Stimulated activated naive CD8-positive, alpha-beta T cell treated with anti-CD3 and anti-CD28 coated beads, Interleukin-15, Interleukin-2, amounts not matched to agents 100 U/mL and 50 U/mL, for 24 hours (primary cell): ENCODE results near the gene NR1I2.

ENCODE experiments used
- ATAC-seq: fragments of 150-1000 bp; cut with Tn5 transposase; one replicate; pipeline ENCODE4 v1.10.0; 2021
- DNase-seq: peaks from one replicate; pipeline ENCODE4 v3.0.0; 2021

The NR1I2 gene

DNA sequence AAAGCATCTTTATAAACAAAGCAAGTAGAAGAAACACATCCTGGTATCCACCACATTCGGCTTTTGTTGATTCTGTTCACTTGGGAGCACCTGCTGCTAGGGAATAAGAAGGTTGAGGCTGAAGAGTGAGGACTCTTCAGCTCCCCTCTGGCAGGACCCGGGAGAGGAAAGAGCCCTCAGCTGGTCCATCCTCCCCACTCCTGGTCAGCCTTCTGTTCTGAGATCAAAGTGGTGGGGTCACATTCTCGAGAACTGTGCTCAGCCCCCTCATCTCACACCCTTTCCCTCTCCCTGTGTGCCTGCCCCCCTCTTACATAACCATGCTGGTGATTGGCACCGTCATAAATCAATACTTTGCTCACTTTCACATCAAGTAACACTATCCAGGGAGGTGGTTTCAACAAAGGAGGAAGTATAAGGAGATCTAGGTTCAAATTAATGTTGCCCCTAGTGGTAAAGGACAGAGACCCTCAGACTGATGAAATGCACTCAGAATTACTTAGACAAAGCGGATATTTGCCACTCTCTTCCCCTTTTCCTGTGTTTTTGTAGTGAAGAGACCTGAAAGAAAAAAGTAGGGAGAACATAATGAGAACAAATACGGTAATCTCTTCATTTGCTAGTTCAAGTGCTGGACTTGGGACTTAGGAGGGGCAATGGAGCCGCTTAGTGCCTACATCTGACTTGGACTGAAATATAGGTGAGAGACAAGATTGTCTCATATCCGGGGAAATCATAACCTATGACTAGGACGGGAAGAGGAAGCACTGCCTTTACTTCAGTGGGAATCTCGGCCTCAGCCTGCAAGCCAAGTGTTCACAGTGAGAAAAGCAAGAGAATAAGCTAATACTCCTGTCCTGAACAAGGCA is at the start of gene NR1I2:
NR1I2 (plus strand) TSS at position 772 of the 869 bp plus-strand sequence.
- ATAC-seq (no peak), DNase-seq (no peak)

DNA sequence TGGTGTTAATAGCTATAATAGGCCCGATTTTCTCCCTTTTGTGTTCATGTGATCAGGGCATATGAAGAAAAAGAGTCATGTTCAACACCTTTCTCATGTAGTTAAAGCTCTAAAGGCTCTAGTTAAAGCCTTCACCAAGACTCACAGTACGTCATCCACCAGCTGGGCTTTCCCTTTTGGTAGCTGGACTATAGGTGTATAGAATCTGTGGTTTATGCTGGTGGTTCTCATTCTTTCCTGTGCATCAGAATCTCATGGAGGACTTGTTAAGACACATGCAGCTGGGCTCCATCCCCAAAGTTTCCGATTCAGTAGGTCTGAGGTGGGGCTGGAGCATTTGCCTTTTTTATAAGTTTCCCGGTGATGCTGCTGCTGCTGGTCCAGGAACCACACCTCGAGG is 48.1 kb upstream of the NR1I2 start:
- ATAC-seq, result no peak
- no peak for DNase-seq

- DNase-seq (no peak), ATAC-seq (no peak)
Measured at GRCh38 chr3:119738741-119739140, 43.2 kb upstream of the NR1I2 start.

DNA sequence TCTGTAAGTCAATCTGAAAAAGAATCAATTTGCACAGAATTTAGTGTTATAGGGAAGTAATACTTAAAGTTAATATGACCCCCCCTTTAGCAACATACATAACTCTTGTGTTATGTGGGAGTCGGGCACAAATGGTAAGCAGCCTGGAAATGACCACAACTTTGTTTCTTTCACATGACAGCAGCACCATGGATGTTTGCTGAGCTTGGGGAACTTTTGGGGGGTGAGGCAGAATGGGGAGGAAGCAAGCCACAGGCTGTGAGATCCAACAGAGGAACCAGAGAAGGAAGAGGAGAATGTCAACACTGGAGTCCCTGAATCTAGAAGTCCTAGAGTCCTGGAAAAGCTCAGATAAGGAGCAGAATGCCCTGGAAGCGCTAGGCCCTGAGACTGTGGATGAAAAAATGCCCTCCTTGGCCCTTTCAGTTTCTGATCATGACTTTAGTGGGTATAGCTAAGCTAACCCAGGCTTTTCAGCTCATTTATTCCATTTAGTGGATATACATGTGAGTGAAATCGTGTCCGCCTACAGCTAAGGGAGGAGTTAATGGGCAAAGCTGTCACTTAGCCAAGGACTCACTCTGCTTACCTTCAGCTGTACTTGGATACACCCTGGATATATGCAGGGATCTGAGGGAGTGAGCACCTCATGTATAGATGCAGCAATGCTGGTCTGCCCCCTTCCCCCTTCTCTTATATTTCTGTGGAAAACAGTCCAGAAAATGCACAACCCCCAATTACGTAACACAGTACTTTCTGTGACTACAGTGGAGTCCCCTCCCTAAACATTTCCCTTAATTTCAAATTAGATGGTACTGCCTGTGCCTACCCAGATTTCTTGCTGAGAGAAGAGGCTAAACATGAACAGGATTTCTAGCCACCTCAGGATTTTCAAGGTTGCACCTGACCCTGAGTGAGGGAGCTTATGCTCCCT is 40.0 kb upstream of the NR1I2 start:
- peak; percentile 49 for ATAC-seq
- DNase-seq, result no peak

- ATAC-seq, result no peak
Measured at GRCh38 chr3:119743921-119744320, 38.0 kb upstream of the NR1I2 start.

DNA sequence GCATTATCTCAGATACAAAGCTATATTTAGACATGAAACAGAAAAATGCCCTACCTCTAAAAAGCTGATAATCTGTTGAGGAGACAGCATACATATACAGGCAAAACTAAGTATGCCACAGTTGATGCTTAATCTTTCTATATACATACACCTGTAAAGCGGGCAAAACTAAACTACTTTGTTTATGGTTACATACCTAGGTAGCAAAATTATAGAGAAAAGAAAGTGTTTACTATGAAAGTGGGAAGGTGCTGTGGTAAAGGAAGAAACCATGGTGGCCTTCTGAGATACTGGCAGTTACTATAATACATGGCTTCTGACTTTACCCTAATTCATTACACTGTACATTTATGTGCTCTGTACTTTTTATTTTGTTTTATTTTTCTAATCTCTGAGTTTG is 36.0 kb upstream of the NR1I2 start:
- ATAC-seq (no peak), DNase-seq (no peak)

More at GRCh38 chr3:119743921-119744320, 38.0 kb upstream of the NR1I2 start:
- no peak for DNase-seq

DNA sequence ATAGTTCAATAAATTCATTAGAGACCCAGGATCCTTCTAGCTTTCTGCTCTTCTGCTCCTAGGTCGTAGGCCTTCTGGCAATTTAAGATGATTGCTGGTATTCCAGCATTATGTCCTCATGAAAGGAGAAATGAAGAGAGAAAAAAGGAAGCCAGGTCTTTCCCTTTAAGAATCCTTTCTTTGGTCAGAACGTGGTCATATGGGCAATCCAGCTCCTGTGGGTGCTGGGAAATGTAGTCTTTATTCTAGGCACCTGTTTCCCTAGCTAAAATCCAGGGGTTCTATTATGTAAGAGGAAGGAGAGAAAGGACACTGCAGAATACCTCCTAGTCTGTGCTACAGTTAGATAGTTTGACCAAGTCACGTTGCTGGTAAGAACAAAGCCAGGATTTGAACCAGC is 35.5 kb upstream of the NR1I2 start:
- DNase-seq, result no peak
- ATAC-seq, result no peak

DNA sequence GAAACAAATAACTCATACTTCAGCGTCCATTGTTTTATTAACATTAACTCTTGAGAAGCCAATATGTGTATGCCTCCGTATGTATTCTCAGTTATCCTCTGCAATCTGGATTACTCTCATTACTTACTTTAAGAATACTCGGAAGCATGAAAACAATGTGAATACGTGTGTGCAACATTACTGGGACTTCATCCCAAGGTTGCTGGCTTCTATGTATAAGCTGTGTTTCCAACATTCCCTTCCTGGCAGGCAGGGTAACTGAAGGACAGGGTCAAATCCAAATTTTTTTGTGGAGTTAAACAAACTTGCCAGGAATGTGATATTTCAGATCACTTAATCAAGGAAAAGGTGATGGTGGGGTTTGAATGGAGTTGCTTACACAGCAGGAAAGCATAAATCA is 34.5 kb upstream of the NR1I2 start:
- DNase-seq (no peak), ATAC-seq (no peak)

DNA sequence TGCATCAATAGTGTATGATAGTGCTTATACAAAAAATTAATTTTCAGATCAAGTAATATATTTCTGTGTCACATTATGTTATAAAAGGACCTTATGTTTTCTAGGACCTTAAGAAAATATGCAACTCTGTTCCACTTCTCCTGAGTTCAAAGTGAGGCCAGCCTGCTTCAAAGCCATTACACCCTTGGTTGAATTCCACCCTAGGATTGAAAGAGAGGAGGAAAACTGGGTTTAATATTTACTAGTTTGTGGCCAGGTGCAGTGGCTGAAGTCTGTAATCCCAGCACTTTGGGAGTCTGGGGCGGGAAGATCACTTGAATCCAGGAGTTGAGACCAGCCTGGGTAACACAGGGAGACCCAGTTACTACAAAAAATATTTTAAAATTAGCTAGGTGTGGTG is 32.9 kb upstream of the NR1I2 start:
- no peak for ATAC-seq
- no peak for DNase-seq

GRCh38 chr3:119751423-119751822 is 30.5 kb upstream of the NR1I2 start:
- ATAC-seq (no peak), DNase-seq (no peak)

DNA sequence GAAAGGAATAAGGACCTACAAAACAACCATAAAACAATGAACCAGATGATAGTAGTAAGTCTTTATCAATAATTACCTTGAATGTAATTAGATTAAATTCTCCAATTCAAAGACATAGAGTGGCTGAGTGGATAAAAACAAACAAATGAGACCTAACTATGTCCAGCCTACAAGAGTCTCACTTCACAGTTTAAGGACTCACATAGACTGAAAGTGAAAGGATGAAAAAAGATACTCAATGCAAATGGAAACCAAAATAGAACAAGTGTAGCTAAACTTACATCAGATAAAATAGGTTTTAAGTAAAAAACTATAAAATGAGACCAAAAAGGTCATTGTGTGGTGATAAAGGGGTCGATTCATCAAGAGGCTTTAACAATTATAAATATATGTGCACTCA is 21.9 kb upstream of the NR1I2 start:
- ATAC-seq, result no peak
- DNase-seq, result no peak

DNA sequence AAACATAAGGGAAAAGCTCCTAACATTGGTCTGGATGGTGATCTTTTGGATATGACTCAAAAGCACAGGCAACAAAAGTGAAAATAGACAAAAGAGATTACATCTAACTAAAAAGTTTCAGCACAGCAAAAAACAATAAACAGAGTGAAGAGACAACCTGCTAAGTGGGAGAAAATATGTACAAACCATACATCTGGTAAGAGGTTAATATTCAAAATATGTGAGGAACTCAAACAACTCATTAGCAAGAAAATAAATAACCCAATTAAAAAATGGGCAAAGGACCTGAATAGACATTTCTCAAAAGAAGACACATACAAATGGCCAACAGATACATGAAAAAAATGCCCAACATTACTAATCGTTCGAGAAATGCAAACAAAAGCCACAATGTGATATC is 19.0 kb upstream of the NR1I2 start:
- DNase-seq (no peak), ATAC-seq (no peak)

DNA sequence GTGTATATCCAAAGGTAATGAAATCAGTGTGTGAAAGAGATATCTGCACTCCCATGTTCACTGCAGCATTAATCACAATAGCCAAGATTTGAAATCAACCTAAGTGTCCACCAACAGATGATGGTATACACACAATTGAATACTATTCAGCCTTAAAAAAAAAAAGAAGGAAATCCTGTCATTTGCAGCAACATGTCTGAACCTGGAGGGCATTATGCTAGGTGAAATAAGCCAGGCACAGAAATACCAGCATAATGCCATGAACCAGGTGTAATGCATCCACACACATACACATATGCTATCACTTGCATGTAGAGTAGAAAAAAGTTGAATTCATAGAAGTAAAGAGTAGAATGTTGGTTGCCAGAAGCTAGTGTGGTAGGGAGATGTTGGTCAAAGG is 18.4 kb upstream of the NR1I2 start:
- no peak for DNase-seq
- no peak for ATAC-seq

GRCh38 chr3:119765239-119765638 is 16.7 kb upstream of the NR1I2 start:
- DNase-seq (no peak), ATAC-seq (no peak)

DNA sequence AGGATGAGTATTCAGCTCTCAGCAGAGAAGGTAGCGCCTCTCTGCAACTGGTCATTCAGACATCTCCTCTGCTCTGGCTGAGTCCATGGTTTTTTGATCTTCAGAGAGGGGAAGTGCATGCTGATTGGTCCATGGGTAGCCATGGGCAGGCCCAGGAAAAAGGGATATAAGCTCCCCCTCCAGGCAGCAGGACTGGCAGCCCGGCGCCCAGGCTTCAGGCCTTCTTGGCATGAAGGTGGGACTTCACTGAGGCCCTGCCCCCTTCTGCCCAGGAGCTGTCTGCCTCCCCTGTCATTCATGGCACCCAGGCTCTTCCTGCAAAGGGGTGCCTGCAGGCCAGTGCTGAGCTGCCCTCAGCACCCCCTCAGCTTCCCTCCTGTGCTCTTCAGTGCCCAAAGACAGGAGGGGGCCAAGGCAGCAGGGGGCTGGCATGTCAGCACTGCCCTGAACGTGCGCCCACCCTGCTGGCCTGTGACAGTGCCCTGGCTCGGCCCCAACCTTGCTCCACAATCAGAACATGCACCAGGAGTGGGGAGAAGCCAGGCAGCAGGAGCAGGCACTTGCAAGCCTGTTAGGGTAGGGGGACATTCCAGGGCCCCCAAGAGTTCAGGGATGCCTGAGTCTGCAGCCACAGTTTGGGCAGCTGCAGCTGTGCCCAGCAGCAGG is 13.8 kb upstream of the NR1I2 start:
- no peak for DNase-seq
- ATAC-seq, result no peak

DNA sequence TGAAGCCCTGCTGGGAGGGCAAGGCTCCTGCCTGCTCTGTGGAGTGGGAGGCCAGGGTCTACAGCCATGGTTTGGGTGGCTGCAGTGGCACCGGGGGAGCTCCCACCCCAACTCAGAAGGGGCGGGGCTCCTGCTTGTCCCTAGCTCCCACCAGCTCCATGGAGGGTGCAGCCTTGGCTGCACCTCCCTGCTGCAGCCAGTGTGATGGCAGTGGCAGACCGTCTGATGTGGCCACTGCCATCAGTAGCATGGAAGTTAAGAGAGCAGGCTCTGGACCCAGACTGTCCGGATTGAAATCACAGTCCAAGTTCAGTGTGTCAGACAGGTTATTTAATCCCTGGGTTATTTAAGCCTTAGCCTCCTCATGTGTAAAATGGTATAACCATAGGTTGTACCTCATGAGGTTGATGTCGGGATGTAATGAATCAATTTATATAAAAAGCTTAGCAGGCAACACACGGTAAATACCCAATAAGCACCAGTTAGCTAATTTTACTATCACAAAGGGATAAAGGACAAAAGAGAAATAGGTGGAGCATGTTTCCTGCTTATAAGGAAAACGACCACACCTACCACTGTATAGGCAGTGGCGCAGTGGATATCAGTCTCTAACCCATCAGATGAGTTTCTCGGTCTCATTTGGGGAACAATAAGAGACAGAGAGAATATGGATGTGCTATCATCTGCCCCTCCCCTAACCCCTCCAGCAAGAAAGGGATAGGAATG is 13.1 kb upstream of the NR1I2 start:
- ATAC-seq (no peak), DNase-seq (no peak)

GRCh38 chr3:119769394-119770149 is 12.3 kb upstream of the NR1I2 start:
- no peak for ATAC-seq
- no peak for DNase-seq

GRCh38 chr3:119774444-119774843 is 7.5 kb upstream of the NR1I2 start:
- ATAC-seq (no peak), DNase-seq (no peak)

GRCh38 chr3:119776304-119776703 is 5.6 kb upstream of the NR1I2 start:
- ATAC-seq, result no peak
- no peak for DNase-seq

DNA sequence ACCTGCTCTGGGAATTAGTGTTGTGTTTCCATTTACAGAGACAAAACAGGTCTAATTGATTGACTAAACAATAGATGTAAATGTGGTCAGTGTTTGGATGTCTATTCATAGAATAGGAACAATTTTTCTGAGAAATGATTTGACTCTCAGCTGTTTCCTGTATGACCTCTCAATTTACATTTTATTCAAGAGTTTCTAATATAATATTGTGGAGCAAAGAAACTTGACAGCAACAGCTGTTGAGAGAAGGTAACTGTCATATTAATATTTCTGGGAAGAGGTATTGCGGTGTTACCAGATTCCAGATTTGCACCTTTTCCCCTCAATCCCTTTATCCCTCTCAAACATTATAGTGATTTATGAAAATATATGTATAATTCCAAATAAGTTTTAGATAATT is 3.7 kb upstream of the NR1I2 start:
- no peak for ATAC-seq
- DNase-seq, result no peak

DNA sequence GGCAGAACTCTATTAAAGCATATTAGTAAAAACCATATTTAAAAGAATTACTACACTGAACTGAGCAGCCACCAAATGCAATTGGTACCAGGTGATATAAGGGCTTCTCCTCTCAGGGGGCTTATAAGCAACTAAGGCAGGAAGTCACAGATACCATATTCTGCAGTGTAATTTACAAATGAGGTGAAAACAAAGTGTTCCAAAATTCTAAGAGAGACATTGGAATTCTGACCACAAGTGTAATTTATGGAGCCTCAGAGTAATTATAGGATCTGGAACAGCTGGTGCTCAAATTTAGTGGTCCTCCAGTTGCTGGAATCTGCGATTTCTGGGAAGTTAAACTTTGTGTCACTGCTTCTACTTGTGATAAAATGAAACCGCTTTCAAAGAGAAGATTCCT is 3.1 kb upstream of the NR1I2 start:
- ATAC-seq, result no peak
- no peak for DNase-seq
